Breast epithelium (tissue), 4 donors: ENCODE data around the gene CRB2. TPM values are rescaled to one million over a fixed set of nuclear protein-coding genes. Genes with fewer than 3 reads are reported as not detected.

Experiments used
- DNase-seq, 2 donors: peaks; one replicate each; pipeline ENCODE4 v3.0.0-alpha.2; 2019; ENCODE audit warnings: low spot score in 2 of 2
- H3K27ac ChIP-seq, 2 donors: fragments of 200-600 bp; sonication (generic) in 1 of 2; one replicate each; pipeline ENCODE4 v1.5.1; 2016 to 2019; ENCODE audit warnings: mild to moderate bottlenecking in 1 of 2
- H3K27me3 ChIP-seq, 2 donors: fragments of 200-600 bp; sonication (generic) in 1 of 2; one replicate each; pipeline versions ENCODE4 v1.5.1 to v1.6.0; 2017 to 2019; ENCODE audit warnings: control low read depth in 1 of 2, mild to moderate bottlenecking in 1 of 2
- H3K36me3 ChIP-seq: fragments of 200-600 bp; one replicate; pipeline ENCODE4 v1.5.1; 2019
- H3K4me1 ChIP-seq, 2 donors: fragments of 200-600 bp; sonication (generic); one replicate each; pipeline ENCODE4 v1.5.1; 2016 to 2019; ENCODE audit warnings: control low read depth in 1 of 2
- H3K4me3 ChIP-seq, 3 donors: fragments of 200-600 bp; sonication (generic); 1 replicate in 2 of 3; 2 replicates in 1 of 3; pipeline ENCODE4 v1.5.1; 2016 to 2019; ENCODE audit warnings: mild to moderate bottlenecking in 3 of 3, moderate library complexity in 2 of 3
- H3K9me3 ChIP-seq, 2 donors: fragments of 200-600 bp; sonication (generic) in 1 of 2; one replicate each; pipeline ENCODE4 v1.5.1; 2016 to 2019; ENCODE audit warnings: control low read depth in 1 of 2
- POLR2A ChIP-seq: fragments of 450-650 bp; IDR thresholded peaks from one replicate; pipeline ENCODE4 v1.6.1; 2016; ENCODE audit warnings: antibody characterized with exemption, mild to moderate bottlenecking, moderate library complexity
- POLR2AphosphoS5 ChIP-seq, 3 donors: sonication (generic); formaldehyde crosslinking; IDR thresholded peaks; one replicate each; pipeline ENCODE4 v1.6.1; 2017; ENCODE audit warnings: antibody characterized with exemption in 3 of 3
- intact Hi-C: fragments of 100-400 bp; cut with DNase I; formaldehyde crosslinking; loops from one replicate; pipeline ENCODE4 v1.15.1; 2023; ENCODE audit warnings: low total_unique reads
- total RNA-seq, 3 donors: library from RNA; depleted of rRNA; stranded (reverse); fragments of >200 nt; gene quantifications; one replicate each; pipeline ENCODE4 v1.1.0, GENCODE V29; 2016
- TF ChIP-seq, protein P1 (sequence below), 3 donors: fragments of 450-650 bp; IDR thresholded peaks; one replicate each; pipeline ENCODE4 v1.5.1; 2016 to 2017; ENCODE audit warnings: antibody characterized with exemption in 3 of 3, mild to moderate bottlenecking in 3 of 3, moderate library complexity in 3 of 3

CRB2 gene
- total RNA-seq, 3 donors from 2014 or later: under 0.01 to 2.3 TPM; not detected in 1

DNA sequence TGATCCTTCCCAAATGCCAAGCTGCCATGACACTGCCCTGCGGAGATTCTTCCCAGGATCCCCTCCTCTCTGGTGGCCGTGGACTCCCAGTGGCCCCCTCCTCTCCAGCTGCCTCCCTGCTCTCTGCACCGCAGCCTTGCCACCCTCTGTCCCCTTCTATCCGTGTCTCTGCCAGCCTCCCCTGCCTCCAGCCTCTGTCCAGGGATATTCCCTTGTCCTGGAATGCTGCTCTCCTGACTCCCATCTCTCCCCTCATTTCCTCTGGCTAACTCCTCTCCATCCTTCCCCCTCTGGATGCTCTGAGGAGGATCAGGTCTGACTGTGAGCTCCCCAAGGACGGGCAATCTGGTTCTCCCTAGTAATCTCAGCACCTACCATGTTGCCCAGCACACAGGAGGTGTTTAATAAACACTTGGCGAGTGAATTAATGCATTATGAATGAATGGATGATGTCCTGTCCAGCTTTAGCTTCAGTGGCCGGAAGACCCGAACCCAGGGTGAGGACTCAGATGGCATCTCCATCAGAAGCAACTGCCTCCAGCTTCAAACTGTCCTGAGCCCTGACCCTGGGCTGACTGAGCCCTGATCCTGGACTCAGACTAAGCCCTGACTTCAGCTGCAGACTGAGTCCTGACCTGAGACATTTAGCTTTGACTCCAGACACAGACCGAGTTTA lies 7.5 kb upstream of the CRB2 start:
- Histone ChIP-seq H3K27me3 (peaks cover 0 to 4% of the 10 kb centered on the region in 2 donors), H3K36me3 (no peaks in the 10 kb centered on the region), H3K4me1 (no peaks in the 10 kb centered on the region), H3K9me3 (no peaks in the 10 kb centered on the region), H3K27ac (no peak overlapping the region), H3K4me3 (no peak overlapping the region)
- no peak for DNase-seq
- TF ChIP-seq POLR2AphosphoS5 (IDR thresholded peaks at IDR 0.05) (no peak), POLR2A (no peak)
- TF ChIP-seq, protein P1, sequence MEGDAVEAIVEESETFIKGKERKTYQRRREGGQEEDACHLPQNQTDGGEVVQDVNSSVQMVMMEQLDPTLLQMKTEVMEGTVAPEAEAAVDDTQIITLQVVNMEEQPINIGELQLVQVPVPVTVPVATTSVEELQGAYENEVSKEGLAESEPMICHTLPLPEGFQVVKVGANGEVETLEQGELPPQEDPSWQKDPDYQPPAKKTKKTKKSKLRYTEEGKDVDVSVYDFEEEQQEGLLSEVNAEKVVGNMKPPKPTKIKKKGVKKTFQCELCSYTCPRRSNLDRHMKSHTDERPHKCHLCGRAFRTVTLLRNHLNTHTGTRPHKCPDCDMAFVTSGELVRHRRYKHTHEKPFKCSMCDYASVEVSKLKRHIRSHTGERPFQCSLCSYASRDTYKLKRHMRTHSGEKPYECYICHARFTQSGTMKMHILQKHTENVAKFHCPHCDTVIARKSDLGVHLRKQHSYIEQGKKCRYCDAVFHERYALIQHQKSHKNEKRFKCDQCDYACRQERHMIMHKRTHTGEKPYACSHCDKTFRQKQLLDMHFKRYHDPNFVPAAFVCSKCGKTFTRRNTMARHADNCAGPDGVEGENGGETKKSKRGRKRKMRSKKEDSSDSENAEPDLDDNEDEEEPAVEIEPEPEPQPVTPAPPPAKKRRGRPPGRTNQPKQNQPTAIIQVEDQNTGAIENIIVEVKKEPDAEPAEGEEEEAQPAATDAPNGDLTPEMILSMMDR (IDR thresholded peaks at IDR 0.05): no peak
- intact Hi-C loops: no loop called here

DNA sequence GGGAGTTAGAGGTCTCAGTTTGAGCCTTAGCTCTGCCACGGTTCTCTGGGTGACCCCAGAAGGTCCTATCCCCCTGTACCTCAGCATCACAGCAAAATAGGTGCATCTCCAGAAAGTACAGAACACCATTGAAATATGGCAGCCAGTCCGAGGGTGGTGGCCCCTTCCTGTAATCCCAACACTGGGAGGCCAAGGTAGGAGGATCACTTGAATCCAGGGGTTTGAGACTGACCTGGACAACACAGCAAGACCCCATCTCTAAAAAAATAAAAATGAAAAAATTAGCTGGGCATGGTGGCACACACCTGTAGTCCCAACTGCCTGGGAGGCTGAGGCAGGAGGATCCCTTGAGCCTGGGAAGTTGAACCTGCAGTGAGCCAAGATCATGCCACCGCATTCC lies 7.0 kb upstream of the CRB2 start:
- TF ChIP-seq POLR2AphosphoS5 (IDR thresholded peaks at IDR 0.05): no peak
- TF ChIP-seq, protein P1 (IDR thresholded peaks at IDR 0.05): no peak
- no peak for TF ChIP-seq POLR2A
- H3K36me3 ChIP-seq: no peaks in the 10 kb centered on the region
- no peak for DNase-seq
- H3K9me3 ChIP-seq: no peaks in the 10 kb centered on the region
- no peak overlapping the region for H3K27ac ChIP-seq
- H3K4me1 ChIP-seq: no peaks in the 10 kb centered on the region
- H3K27me3 ChIP-seq: peaks cover 0 to 4% of the 10 kb centered on the region in 2 donors
- intact Hi-C loops: no loop called here
- H3K4me3 ChIP-seq: no peak overlapping the region

DNA sequence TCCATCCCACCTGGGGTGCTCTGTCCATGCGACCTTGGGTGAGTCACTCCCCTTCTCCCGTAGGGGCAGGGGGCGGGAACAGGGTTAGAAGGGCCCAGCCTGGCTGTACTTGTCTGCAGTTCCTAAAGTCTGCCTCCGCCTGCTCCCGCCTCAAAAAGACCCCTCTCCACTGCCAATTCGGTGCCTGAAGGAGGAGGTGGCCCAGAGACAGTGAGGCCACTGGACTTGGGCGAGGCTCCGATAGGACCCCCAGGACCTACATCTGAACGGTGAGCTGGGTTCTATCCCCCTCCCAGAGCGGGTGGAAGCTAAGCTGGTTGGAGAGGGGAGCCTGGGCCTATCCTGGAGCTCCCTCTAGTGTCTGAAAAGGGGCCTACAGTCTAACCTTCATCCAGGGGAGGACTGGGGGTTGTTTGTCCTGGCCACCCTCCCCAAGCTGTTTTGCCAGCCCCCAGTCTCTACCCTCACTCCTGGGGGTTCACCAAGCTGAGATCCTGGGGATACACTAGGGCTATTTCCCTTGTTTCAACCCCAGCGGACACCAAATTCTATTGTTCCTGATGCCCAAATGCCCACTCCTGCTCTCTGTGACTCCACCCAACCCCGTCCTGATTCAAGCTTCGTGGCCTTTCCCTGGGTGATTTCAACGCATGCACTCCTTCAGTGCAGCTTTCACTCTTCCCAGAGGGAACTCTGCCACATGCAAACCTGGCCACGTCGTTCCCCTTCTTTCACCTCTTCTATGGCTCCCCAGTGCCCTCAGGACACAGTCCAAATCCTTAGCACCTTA lies 6.1 kb upstream of the CRB2 start:
- Histone ChIP-seq H3K36me3 (no peaks in the 10 kb centered on the region), H3K9me3 (no peaks in the 10 kb centered on the region), H3K27ac (no peak overlapping the region), H3K4me1 (no peaks in the 10 kb centered on the region), H3K4me3 (no peak overlapping the region), H3K27me3 (peaks cover 0 to 4% of the 10 kb centered on the region in 2 donors)
- DNase-seq: peak in 1 of 2 donors; percentile 33
- no peak for TF ChIP-seq POLR2A
- TF ChIP-seq, protein P1 (IDR thresholded peaks at IDR 0.05): peak; percentile 43 to 90 (median 89)
- TF ChIP-seq POLR2AphosphoS5 (IDR thresholded peaks at IDR 0.05): no peak
- intact Hi-C loops: no loop called here

DNA sequence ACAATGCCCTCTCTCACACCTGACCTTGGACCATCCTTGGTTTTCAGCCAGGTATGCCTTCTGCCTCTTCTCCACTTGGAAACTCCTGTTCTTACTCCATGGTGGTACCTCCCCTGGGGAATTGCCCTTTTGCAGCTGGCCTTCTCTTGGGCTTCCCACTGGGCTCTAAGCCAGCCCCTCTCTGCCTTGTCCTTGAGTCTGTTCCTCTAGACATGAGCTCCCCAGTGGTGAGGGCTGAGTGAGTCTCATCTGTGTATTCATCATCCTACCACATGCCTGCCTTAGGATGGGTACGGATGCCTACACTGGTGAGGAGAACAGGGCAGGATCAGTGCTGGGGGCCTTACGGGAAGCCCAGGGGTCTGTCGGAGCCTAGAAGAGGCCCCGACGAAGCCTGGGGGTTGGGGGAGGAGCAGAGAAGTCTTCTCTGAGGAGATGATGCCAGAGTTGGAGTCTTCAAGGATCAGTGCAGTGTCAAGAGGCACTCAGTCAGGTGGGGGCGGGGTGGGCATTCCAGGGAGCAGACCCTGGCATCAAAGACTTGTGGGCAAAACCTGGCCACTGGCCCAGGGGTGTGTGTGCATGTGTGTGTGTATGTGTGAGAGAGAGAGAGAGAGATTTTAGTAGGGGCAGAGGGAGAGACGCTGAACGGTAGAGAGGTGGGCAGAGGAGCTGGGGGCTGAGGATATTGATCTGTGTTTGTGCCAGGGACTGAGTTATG lies 5.2 kb upstream of the CRB2 start:
- TF ChIP-seq POLR2A: no peak
- TF ChIP-seq, protein P1 (IDR thresholded peaks at IDR 0.05): no peak
- TF ChIP-seq POLR2AphosphoS5 (IDR thresholded peaks at IDR 0.05): no peak
- intact Hi-C loops: no loop called here
- no peak overlapping the region for H3K27ac ChIP-seq
- no peaks in the 10 kb centered on the region for H3K4me1 ChIP-seq
- DNase-seq: no peak
- H3K27me3 ChIP-seq: peaks cover 0 to 4% of the 10 kb centered on the region in 2 donors
- no peaks in the 10 kb centered on the region for H3K9me3 ChIP-seq
- H3K36me3 ChIP-seq: no peaks in the 10 kb centered on the region
- no peak overlapping the region for H3K4me3 ChIP-seq
